ENCODE data around the gene TCAP.
"Not testable (repeated sequence)": the region's sequence is repeated elsewhere in the genome, so short reads cannot be mapped to it uniquely, and the experiment has no call there.

TCAP gene

GRCh38 chr17:39709998-39710964 lies 45.1 kb downstream of the TCAP start:
- no peak for DNase-seq

- DNase-seq, result not testable (repeated sequence)
Observed at GRCh38 chr17:39711071-39711470, 45.9 kb downstream of the TCAP start.

GRCh38 chr17:39711851-39712250 lies 46.7 kb downstream of the TCAP start:
- no peak for DNase-seq

GRCh38 chr17:39714234-39714633 lies 49.1 kb downstream of the TCAP start:
- no peak for DNase-seq

GRCh38 chr17:39715375-39716072 lies 50.4 kb downstream of the TCAP start:
- DNase-seq, result no peak
